Thoracic aorta (tissue), 2 donors: ENCODE measurements around the gene BCR. TPM values are rescaled to one million over a fixed set of nuclear protein-coding genes. Genes with fewer than 3 reads are reported as not detected.
"Not testable (repeated sequence)": the region's sequence is repeated elsewhere in the genome, so short reads cannot be mapped to it uniquely, and the experiment has no call there.

Experiments
- ATAC-seq: fragments of 150-250 bp; one replicate; pipeline ENCODE4 v1.8.0; 2017; ENCODE audit warnings: low read depth; ENCODE audit not compliant: insufficient number of reproducible peaks, low FRiP score
- DNase-seq: peaks from one replicate; pipeline ENCODE4 v3.0.0-alpha.2; 2020; ENCODE audit warnings: low spot score
- H3K27ac ChIP-seq, 2 donors: fragments of 200-600 bp; sonication (generic); 1 replicate in 1 of 2; 2 replicates in 1 of 2; pipeline ENCODE4 v1.5.1; 2016; ENCODE audit warnings: mild to moderate bottlenecking in 2 of 2, moderate library complexity in 2 of 2
- H3K27me3 ChIP-seq: fragments of 200-600 bp; sonication (generic); replicated peaks from 2 replicates; pipeline ENCODE4 v1.6.0; 2016; ENCODE audit warnings: mild to moderate bottlenecking; ENCODE audit not compliant: insufficient read depth
- H3K36me3 ChIP-seq: fragments of 200-600 bp; sonication (generic); one replicate; pipeline ENCODE4 v1.5.1; 2016
- H3K4me1 ChIP-seq, 2 donors: fragments of 200-600 bp; sonication (generic); 1 replicate in 1 of 2; 2 replicates in 1 of 2; pipeline versions ENCODE4 v1.5.1 to v1.6.0; 2016; ENCODE audit warnings: low read depth in 2 of 2, mild to moderate bottlenecking in 1 of 2; ENCODE audit not compliant: control insufficient read depth in 1 of 2
- H3K4me3 ChIP-seq: fragments of 200-600 bp; sonication (generic); 2 replicates; pipeline ENCODE4 v1.5.1; 2016; ENCODE audit warnings: mild to moderate bottlenecking
- H3K9me3 ChIP-seq: fragments of 200-600 bp; sonication (generic); 2 replicates; pipeline ENCODE4 v1.5.1; 2016
- total RNA-seq, 2 donors: library from RNA; depleted of rRNA; stranded (reverse); fragments of >200 nt; gene quantifications; one replicate each; pipeline versions ENCODE4 v1.1.0 to v1.2.3, GENCODE V29; 2016
- TF ChIP-seq, protein P1 (sequence below): fragments of 200-600 bp; sonication (generic); IDR thresholded peaks from one replicate; pipeline ENCODE4 v1.5.1; 2019; ENCODE audit warnings: antibody characterized with exemption

The BCR gene
- total RNA-seq = 100 to 1,000 TPM in 1 of 2 donors, 10 to 100 TPM in 1; 73.2 to 232 TPM

DNA sequence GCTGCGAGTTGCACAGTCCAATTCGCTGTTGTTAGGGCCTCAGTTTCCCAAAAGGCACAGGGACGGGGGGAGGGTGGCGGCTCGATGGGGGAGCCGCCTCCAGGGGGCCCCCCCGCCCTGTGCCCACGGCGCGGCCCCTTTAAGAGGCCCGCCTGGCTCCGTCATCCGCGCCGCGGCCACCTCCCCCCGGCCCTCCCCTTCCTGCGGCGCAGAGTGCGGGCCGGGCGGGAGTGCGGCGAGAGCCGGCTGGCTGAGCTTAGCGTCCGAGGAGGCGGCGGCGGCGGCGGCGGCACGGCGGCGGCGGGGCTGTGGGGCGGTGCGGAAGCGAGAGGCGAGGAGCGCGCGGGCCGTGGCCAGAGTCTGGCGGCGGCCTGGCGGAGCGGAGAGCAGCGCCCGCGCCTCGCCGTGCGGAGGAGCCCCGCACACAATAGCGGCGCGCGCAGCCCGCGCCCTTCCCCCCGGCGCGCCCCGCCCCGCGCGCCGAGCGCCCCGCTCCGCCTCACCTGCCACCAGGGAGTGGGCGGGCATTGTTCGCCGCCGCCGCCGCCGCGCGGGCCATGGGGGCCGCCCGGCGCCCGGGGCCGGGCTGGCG lies at the start of gene BCR:
Gene BCR, plus strand, starts transcription at position 209 of the 592 bp plus-strand sequence. CDS start 452 bp downstream, outside the sequence.
- H3K27me3 ChIP-seq = no peaks in the 10 kb centered on the region
- DNase-seq = no peak

DNA sequence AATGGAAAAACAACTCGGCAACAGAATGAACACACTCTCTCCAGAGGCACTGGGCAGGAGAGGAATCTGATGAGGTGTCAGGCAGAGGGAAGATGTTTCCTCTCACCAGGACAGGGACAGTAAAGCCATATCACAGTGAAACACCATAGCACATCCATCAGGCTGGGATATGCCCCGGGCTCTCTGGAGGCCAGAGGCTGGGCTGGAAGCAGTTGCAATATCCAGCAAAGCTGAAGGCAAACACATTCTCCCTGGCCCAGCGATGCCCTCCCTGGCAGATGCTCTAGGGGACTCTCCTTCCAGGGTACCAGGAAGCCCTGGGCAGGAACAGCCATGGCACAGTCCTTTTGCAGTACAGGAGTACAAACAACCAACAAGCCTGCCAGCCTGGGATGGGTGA lies 49.6 kb upstream of the BCR start:
- Histone ChIP-seq H3K36me3 (no peaks in the 10 kb centered on the region), H3K4me3 (no peak overlapping the region), H3K27me3 (no peaks in the 10 kb centered on the region), H3K9me3 (no peaks in the 10 kb centered on the region), H3K27ac (no peak overlapping the region), H3K4me1 (peaks cover 0 to 7% of the 10 kb centered on the region in 2 donors)
- TF ChIP-seq, protein P1, sequence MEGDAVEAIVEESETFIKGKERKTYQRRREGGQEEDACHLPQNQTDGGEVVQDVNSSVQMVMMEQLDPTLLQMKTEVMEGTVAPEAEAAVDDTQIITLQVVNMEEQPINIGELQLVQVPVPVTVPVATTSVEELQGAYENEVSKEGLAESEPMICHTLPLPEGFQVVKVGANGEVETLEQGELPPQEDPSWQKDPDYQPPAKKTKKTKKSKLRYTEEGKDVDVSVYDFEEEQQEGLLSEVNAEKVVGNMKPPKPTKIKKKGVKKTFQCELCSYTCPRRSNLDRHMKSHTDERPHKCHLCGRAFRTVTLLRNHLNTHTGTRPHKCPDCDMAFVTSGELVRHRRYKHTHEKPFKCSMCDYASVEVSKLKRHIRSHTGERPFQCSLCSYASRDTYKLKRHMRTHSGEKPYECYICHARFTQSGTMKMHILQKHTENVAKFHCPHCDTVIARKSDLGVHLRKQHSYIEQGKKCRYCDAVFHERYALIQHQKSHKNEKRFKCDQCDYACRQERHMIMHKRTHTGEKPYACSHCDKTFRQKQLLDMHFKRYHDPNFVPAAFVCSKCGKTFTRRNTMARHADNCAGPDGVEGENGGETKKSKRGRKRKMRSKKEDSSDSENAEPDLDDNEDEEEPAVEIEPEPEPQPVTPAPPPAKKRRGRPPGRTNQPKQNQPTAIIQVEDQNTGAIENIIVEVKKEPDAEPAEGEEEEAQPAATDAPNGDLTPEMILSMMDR = no peak
- DNase-seq (no peak), ATAC-seq (no peak)

More for the DNA sequence above, at the start of gene BCR:
- TF ChIP-seq, protein P1 = no peak
- Histone ChIP-seq H3K4me1 (peaks cover 33 to 53% of the 10 kb centered on the region in 2 donors), H3K27ac (peak within 1 kb of the TSS; percentile 88 to 97), H3K9me3 (no peaks in the 10 kb centered on the region), H3K36me3 (no peaks in the 10 kb centered on the region), H3K4me3 (peak within 1 kb of the TSS; percentile 78)
- ATAC-seq = peak; percentile 57

DNA sequence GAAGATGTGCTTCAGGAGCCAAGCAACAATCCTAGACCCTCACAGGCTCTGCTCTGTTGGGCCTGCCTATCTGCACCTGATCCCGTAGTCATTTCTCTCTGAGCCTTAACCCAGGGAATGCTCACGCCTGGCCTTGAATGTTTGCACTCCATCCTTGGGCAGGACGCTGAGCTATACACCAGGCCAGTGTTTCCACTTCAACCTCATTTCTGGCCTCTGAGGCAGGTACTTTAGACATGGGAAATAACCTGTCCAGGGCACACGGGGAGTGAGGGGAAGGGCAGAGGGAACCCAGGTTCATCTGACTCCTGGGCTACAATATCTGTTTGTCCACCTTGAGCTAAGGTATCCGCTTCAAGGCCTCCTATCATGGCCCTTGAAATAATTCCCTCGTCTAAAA lies 48.4 kb upstream of the BCR start:
- TF ChIP-seq, protein P1 = no peak
- DNase-seq = no peak

DNA sequence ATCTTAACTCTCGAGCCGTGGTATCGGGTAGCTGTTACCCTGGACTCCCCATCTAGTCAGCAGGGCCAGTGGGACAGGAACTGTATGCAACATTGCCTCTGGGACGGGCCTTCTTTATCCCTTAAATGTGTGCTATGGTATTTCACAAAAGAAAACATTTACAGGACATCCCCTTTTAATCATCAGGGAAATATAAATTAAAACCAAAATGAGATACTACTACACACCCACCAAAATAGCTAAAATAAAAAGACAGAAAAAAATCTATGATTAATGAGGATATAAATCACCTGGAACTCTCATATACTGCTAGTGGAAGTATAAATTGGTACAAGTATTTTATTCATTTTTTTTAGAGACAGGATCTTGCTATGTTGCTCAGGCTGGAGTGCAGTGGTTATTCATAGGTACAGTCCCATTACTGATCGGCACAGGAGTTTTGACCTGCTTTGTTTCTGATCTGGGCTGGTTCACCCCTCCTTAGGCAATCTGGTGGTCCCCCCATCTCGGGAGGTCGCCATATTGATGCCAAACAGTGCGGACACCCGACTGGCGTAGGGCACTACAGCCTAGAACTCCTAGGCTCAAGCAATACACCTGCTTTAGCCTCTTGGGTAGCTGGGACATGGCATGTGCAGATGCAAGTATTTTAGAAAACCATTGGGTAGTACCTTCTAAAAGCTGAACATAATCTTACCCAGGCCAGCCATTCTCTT lies 47.8 kb upstream of the BCR start:
- Histone ChIP-seq H3K4me3 (no peak overlapping the region), H3K27me3 (no peaks in the 10 kb centered on the region), H3K36me3 (no peaks in the 10 kb centered on the region), H3K9me3 (no peaks in the 10 kb centered on the region), H3K27ac (no peak overlapping the region), H3K4me1 (peaks cover 0 to 7% of the 10 kb centered on the region in 2 donors)
- TF ChIP-seq, protein P1 = no peak
- DNase-seq (no peak), ATAC-seq (no peak)

More for the DNA sequence above, 48.4 kb upstream of the BCR start:
- Histone ChIP-seq H3K4me3 (no peak overlapping the region), H3K9me3 (no peaks in the 10 kb centered on the region), H3K27me3 (no peaks in the 10 kb centered on the region), H3K27ac (no peak overlapping the region), H3K36me3 (no peaks in the 10 kb centered on the region), H3K4me1 (peaks cover 0 to 7% of the 10 kb centered on the region in 2 donors)
- ATAC-seq = no peak

DNA sequence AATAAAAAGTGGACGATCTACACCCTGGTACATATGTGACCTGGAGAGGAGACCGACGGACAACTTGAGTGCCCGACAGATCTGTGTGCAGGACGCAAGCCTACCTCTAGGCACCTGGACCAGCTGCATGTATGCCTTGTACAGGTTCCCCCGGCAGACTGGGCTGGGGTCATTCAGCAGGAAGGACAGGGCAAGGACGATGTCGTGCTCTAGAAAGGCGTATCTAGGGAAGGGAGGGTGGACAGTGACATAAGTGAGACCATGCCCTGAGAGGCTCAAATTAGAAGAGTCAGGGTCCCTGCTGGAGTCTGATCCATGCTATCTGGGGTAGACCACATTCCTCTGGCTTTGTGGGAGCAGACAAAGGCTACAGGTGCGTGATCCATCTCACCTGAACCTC lies 46.4 kb upstream of the BCR start:
- no peak for DNase-seq
- TF ChIP-seq, protein P1 = no peak
- H3K9me3 ChIP-seq = no peaks in the 10 kb centered on the region

DNA sequence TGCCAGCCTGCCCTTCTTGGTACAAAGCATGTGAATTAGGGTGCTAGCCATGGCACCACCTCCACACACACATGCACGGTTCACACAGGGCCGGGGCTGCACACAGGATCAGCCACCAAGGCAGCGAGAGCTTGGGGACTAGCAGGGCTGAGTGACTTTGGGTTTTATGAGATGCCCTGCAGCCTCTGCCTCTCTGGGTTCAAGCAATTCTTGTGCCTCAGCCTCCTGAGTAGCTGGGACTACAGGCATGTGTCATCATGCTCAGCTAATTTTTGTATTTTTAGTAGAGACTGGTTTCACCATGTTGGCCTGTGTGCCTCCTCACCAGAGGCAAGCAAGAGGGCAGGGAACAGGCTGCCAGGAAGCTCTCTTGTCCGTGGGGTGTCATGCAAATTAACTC lies 43.3 kb upstream of the BCR start:
- not testable (repeated sequence) for H3K27me3 ChIP-seq, ATAC-seq, H3K4me3 ChIP-seq, H3K9me3 ChIP-seq, H3K36me3 ChIP-seq, DNase-seq, H3K4me1 ChIP-seq, H3K27ac ChIP-seq

More for the DNA sequence above, 46.4 kb upstream of the BCR start:
- Histone ChIP-seq H3K36me3 (no peaks in the 10 kb centered on the region), H3K4me1 (peaks cover 0 to 4% of the 10 kb centered on the region in 2 donors), H3K27me3 (no peaks in the 10 kb centered on the region), H3K4me3 (no peak overlapping the region), H3K27ac (no peak overlapping the region)
- no peak for ATAC-seq
